Erythroblast (primary cell): ENCODE results near the gene IFIT3.

Source experiments
- GATA1 ChIP-seq: IDR thresholded peaks from 2 replicates; pipeline ENCODE4 v1.6.1; 2011; ENCODE audit warnings: low read depth, mild to moderate bottlenecking, control low read depth, low read length, moderate library complexity
- POLR2A ChIP-seq: IDR thresholded peaks from 2 replicates; pipeline ENCODE4 v1.6.1; 2011; ENCODE audit warnings: mild to moderate bottlenecking, low read length

- TF ChIP-seq POLR2A (no peak), GATA1 (no peak)
Observed at GRCh38 chr10:89304925-89305324, 22.9 kb upstream of the IFIT3 start.
